Activated B cell treated with CpG ODN at 0.5 μM for 24 hours (primary cell): Measurements from ENCODE around the gene LMNTD2. TPM values are rescaled to one million over a fixed set of nuclear protein-coding genes. Genes with fewer than 3 reads are reported as not detected.
A peak's percentile ranks its signal among the peaks of the same experiment; 100 is the strongest.

ENCODE experiments used
- ATAC-seq: fragments of 200-7000 bp; cut with Tn5 transposase; one replicate; pipeline ENCODE4 v1.10.0; 2021; ENCODE audit warnings: low read depth, mild to moderate bottlenecking, moderate library complexity
- CTCF ChIA-PET: fragments of 350-600 bp; sonication (Branson Sonifier 250); formaldehyde crosslinking; loops from one replicate; lab custom pipeline; 2021; ENCODE audit warnings: antibody characterized with exemption; lab: Charles Lee
- POLR2A ChIA-PET: fragments of 350-600 bp; sonication (Branson Sonifier 250); formaldehyde crosslinking; loops from one replicate; lab custom pipeline; 2021; ENCODE audit warnings: antibody characterized with exemption; lab: Charles Lee
- DNase-seq: peaks from one replicate; pipeline ENCODE4 v3.0.0; 2022
- H3K27ac Mint-ChIP-seq: one replicate; pipeline ENCODE4 v1.8.0; 2020; ENCODE audit warnings: mixed read lengths
- H3K27me3 Mint-ChIP-seq: one replicate; pipeline ENCODE4 v1.8.0; 2021; ENCODE audit warnings: mixed read lengths
- H3K36me3 Mint-ChIP-seq: one replicate; pipeline ENCODE4 v1.8.0; 2021; ENCODE audit warnings: low read depth, mixed read lengths
- H3K4me1 Mint-ChIP-seq: one replicate; pipeline ENCODE4 v1.8.0; 2021; ENCODE audit warnings: mixed read lengths
- H3K4me3 Mint-ChIP-seq: one replicate; pipeline ENCODE4 v1.8.0; 2020; ENCODE audit warnings: mild to moderate bottlenecking, mixed read lengths
- H3K9me3 Mint-ChIP-seq: one replicate; pipeline ENCODE4 v1.8.0; 2020; ENCODE audit warnings: mixed read lengths
- intact Hi-C: fragments of 100-400 bp; cut with micrococcal nuclease; formaldehyde crosslinking; loops from one replicate; pipeline ENCODE4 v1.15.1; 2024
- total RNA-seq: library from RNA; stranded (reverse); gene quantifications from 2 replicates; pipeline ENCODE4 v1.2.3, GENCODE V29; 2022
- TF ChIP-seq, protein P1 (sequence below): fragments of 200-600 bp; IDR thresholded peaks from one replicate; pipeline ENCODE4 v1.8.0; 2022; ENCODE audit warnings: antibody characterized with exemption, mild to moderate bottlenecking

The LMNTD2 gene
- total RNA-seq, 1 donor from 2014 or later, result 8.6 TPM

DNA sequence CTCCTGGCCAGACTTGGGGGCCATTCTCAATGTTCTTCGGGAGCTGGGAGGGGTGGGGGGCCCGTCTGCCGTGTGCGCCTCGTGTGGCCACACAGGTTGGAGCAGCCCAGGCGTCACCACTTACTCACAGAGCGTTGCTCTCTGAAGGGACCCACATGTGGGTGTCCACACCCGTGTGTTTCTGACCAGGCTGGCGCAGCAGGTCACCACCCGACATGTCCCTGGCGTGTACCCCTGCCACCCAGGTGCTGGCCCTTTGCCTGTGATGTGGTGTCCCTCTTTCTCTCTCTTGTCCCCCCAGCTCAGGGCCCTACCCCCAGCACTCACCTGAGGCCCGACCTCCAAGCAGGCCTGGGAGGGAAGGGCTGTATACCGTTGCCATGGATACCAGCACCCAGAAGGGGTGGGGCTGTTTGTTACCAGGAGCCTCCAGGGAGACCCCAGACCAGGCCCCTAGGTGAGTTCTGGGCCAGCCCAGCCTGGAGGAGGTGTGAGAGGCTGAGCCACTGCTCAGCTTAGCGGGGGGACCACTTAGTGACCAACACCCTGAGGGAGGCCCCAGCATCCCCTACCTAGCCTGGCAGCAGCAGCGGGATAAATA, 1.4 kb downstream of the LMNTD2 start:
- Mint-ChIP-seq H3K27me3 (no peaks in the 10 kb centered on the region), H3K4me3 (no peak overlapping the region), H3K9me3 (no peaks in the 10 kb centered on the region), H3K36me3 (peaks cover 5% of the 10 kb centered on the region), H3K27ac (no peak overlapping the region), H3K4me1 (peaks cover 17% of the 10 kb centered on the region)
- intact Hi-C loops, result no loop called here
- ATAC-seq (no peak), DNase-seq (no peak)
- ChIA-PET CTCF (no interaction called here), POLR2A (interaction anchor here (1.2 to 4.8 kb wide), 4 partner anchors 17 to 167 kb away, joined by 3 to 26 read pairs (median 11); partner anchors contain the start of genes LRRC56 and PHRF1)
- TF ChIP-seq, protein P1, sequence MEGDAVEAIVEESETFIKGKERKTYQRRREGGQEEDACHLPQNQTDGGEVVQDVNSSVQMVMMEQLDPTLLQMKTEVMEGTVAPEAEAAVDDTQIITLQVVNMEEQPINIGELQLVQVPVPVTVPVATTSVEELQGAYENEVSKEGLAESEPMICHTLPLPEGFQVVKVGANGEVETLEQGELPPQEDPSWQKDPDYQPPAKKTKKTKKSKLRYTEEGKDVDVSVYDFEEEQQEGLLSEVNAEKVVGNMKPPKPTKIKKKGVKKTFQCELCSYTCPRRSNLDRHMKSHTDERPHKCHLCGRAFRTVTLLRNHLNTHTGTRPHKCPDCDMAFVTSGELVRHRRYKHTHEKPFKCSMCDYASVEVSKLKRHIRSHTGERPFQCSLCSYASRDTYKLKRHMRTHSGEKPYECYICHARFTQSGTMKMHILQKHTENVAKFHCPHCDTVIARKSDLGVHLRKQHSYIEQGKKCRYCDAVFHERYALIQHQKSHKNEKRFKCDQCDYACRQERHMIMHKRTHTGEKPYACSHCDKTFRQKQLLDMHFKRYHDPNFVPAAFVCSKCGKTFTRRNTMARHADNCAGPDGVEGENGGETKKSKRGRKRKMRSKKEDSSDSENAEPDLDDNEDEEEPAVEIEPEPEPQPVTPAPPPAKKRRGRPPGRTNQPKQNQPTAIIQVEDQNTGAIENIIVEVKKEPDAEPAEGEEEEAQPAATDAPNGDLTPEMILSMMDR, result no peak

DNA sequence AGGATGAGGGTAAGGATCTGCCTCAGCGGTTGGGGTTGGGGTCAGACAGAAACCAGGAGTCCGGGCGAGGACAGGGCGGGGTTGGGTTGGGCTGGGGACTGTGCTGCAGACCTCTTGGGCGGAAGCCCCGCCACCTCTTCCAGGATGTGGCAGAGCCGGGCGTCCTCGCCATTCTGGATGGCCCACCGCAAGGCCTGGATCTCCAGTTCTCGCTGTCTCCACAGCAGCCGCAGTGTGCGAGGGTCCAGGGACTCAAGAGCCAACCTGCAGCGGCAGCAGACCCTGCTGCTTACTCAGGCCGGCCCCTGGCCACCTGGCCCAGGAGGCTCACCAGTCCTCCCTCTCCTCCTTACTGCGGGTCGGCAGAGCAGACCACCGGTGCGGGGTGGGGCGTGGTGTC, 2.0 kb downstream of the LMNTD2 start:
- no peaks in the 10 kb centered on the region for H3K27me3 Mint-ChIP-seq
- H3K27ac Mint-ChIP-seq, result no peak overlapping the region
- ChIA-PET POLR2A (no interaction called here), CTCF (no interaction called here)
- H3K36me3 Mint-ChIP-seq, result peaks cover 2% of the 10 kb centered on the region
- TF ChIP-seq, protein P1, result no peak
- intact Hi-C loops, result no loop called here
- no peak overlapping the region for H3K4me3 Mint-ChIP-seq
- DNase-seq, result no peak
- no peak for ATAC-seq
- no peaks in the 10 kb centered on the region for H3K9me3 Mint-ChIP-seq
- peaks cover 17% of the 10 kb centered on the region for H3K4me1 Mint-ChIP-seq

DNA sequence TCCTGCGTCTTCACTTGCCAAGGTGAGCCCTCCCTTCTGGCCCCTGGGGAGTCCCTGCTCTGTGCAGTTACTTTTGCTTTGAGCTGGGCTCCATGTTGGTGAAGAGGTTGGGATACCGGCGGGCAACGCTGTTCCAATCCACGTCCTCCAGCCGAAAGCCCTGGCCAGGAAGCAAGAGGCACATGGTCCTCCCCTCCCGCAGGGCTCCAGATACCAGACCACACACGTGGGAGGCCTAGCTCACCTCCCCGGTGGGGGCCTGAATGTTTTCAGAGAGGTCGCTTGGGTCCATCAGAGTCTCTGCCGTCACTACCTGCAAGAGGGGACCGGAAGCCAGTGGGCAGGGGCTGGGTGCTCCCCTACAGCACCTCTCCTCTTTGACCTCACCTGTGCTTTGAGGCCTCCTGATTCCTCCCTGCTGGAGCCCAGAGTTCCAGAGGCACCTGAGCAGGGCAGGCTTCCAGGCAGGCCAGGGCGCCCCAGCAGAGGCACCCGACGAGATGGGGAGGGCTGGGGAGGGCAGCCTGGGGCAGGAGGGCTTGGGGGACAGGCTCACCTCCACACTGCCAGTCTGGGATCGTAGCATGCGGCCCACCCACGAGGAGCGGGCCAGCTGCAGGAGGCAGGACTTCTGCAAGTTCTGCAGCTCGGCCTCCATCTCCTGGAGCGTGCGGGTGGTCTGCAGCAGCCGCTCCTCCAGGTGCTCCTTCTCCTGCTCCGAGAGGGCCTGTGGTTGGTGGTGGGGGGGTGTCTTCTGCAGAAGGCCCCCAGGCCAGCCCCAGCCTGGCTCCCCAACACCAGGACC, 3.0 kb downstream of the LMNTD2 start:
- Mint-ChIP-seq H3K9me3 (no peaks in the 10 kb centered on the region), H3K27ac (no peak overlapping the region), H3K4me1 (peaks cover 17% of the 10 kb centered on the region), H3K27me3 (no peaks in the 10 kb centered on the region), H3K4me3 (peak overlapping the region; percentile 24), H3K36me3 (no peaks in the 10 kb centered on the region)
- ChIA-PET CTCF (no interaction called here), POLR2A (interaction anchor here (0.6 to 3.4 kb wide), 4 partner anchors 18 to 183 kb away, joined by 4 to 22 read pairs (median 8); partner anchors contain the start of genes DEAF1, IRF7, PHRF1 and TMEM80)
- ATAC-seq (no peak), DNase-seq (no peak)
- TF ChIP-seq, protein P1, result no peak
- intact Hi-C loops, result no loop called here

DNA sequence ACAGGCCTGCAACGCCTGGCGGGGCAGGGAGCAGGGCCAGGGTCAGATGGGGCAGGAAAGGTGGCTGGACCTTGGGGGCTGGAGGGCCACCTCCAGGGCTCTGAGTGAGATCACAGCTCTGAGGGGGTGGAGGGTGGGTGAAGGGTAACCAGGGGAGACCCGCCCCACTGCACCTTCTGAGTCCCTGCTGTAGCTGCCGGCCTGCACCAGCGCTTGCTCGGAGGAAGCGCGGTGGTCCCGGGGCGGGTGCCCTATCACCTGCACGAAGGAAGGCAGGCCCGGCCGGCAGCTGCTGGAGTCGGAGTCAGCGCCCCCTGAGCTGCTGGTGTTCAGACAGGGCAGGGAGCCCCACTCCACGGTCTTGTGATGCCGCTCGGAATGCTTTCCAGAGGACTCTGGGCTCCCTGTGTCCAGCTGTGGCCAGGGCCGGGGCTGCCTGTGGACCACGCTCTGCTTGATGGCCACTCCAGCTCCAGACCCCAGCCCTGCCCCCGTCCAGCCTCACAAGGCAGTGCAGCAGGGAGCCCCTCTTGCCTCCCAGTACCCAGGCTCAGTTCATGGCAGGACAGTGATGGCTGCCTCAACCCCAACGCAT, 3.8 kb downstream of the LMNTD2 start:
- ATAC-seq (no peak), DNase-seq (no peak)
- Mint-ChIP-seq H3K4me1 (peaks cover 16% of the 10 kb centered on the region), H3K4me3 (peak overlapping the region; percentile 53), H3K27me3 (no peaks in the 10 kb centered on the region), H3K27ac (no peak overlapping the region), H3K9me3 (no peaks in the 10 kb centered on the region), H3K36me3 (no peaks in the 10 kb centered on the region)
- CTCF ChIA-PET, result interaction anchor here (0.9 to 1.2 kb wide), 2 partner anchors 21 to 166 kb away, joined by 3 read pairs; no protein-coding TSS in a partner anchor
- TF ChIP-seq, protein P1, result no peak
- intact Hi-C loops, result no loop called here
- POLR2A ChIA-PET, result interaction anchor here (0.6 to 3.4 kb wide), 7 partner anchors 9 to 169 kb away, joined by 3 to 22 read pairs (median 9); partner anchors contain the start of genes DEAF1, HRAS, IRF7 and LRRC56
